CD4-positive, alpha-beta T cell treated with Interleukin-4 for 1 hour (primary cell): ENCODE data around the gene IFI44.
A peak's percentile ranks its signal among the peaks of the same experiment; 100 is the strongest.

Experiments
- DNase-seq, 2 donors: peaks; one replicate each; pipeline ENCODE4 v3.0.0-alpha.2; 2020 to 2022

IFI44 gene

GRCh38 chr1:78658901-78659300, 9.3 kb downstream of the IFI44 start:
- DNase-seq: no peak

DNA sequence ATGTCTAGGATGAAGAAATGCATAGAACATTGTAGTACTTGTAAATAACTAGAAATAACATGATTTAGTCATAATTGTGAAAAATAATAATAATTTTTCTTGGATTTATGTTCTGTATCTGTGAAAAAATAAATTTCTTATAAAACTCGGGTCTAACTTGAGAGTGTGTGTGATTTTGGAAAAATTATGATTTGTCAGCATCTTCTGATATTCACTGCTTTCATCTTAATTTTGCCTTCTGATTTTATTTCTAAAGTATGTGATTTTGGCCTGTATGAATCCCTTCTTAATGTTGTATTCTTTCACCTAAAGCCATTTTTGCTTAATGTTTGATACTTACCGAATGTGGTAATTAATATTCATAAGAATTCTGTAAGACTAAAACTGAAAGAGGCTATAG, 14.3 kb downstream of the IFI44 start:
- DNase-seq: no peak

DNA sequence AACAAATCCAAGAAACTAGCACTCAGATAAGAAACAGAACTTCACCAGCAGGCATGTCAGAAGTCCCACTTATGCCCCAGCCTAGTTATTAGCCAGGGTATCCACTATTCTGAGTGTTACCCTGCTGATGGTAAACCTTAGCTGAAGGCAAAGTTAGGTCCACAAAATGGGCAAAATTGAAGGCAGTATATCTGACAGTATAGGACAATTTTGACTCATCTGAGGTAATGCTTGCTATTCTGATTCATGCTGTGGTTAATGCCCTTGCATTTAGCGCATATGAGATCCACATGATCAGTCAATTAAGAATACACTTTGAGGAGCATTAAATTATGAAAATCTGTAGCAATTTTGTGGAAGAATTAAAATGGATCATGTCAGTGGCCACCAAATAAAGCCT, 15.1 kb downstream of the IFI44 start:
- DNase-seq: no peak

DNA sequence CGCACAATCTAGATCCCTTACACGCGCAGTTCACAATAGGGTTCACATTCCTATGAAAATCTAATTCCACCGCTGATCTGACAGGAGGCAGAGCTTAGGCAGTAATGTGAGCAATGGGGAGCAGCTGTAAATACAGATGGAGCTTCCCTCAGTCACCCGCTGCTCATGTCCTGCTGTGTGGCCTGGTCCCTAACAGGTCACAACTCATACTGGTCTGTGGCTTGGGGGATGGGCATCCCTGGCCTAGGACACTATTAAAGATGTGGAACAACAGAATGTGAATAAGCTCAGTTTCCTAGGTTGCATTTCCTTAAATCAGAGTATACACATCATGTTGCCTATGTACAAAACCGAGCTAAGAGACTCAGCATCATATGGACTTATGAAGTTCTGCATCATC, 16.2 kb downstream of the IFI44 start:
- DNase-seq: no peak

DNA sequence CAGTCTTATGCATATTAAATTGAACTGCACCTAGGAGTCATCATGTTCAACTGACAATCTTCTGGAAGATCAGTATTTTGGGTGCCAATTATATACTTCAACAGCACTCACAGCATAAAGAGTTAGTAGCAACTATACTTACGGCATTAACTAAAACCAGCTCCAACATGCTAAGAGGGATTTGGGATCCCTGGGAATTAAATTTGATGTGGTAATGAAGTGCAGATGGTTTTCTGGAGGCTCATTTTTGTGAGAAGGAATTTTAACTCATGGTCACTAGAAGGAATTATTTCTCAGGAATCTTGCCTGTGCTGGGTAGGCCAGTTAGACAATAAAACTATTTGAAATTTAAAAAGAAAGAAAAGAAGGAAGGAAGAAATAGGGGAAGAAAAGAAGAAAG, 18.3 kb downstream of the IFI44 start:
- no peak for DNase-seq

DNA sequence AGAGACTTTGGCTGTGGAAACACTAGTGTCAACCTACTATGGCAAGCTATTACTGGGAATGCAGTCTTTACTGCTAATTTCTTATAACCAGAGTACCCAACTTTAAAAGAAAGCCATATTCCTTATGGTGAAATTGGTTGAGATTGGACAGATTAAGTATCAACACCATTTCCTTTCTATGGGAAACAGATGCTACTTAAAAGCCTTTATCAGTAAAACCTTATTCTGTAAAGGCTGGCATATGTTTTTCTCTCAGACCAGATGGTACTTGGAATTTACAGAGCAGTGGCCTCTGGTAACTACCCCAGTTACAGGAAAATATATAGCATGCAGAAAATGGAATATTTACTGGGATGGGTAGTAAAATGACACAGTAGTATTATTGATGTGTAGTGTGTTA, 18.8 kb downstream of the IFI44 start:
- DNase-seq: no peak

DNA sequence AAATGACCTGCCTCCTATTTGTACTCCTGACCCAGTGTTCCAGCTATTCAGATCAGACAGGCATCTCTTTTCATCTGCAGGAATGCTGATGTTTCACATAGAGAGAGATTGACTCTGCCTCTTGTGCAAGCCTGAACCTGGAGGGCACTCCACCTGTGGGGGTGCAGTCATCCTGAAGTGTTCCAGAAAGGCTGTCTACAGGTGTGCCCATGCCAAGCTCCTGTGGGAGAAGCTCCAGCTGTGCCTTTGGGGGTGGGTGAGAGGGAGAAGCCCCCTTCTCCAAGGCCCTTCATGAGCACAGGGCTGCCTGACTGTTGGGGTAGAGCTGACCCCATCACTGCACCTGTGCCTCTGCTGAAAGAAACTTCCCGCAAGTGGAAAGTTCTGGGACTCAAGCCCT, 22.8 kb downstream of the IFI44 start:
- no peak for DNase-seq

GRCh38 chr1:78673120-78673519, 23.5 kb downstream of the IFI44 start:
- DNase-seq: no peak

DNA sequence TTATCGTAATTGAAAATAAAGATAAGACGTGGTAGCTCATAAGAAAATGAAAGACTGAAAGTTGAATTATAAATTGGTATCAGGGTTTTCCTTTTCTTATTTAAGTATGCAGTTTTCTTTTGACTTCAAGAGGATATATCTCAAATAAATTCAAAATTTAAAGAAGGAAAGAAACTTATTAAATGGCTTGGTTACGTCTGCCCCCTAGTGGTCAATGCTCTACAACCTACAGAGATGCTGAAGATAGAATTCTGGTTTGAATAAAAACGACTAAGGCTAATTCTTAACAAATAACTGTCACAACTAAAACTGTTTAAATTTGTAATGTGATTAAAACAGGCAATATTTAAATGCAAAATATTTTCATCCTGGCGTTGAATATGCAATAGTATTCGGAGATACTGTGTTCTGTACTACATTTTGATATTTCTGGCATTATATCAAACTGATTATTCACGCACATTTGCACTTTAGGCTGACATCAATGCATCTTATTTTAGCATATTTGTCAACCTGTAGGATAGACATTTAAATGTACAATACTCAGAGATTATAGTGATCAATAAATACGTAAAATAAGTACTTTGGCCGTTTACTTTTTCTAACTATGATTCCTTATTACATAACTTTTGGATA, 26.8 kb downstream of the IFI44 start:
- DNase-seq: peak; percentile 20 to 68

- no peak for DNase-seq
These were observed 27.4 kb downstream of the IFI44 start for GRCh38 chr1:78676993-78677392.

GRCh38 chr1:78677788-78678187, 28.2 kb downstream of the IFI44 start:
- DNase-seq: no peak

DNA sequence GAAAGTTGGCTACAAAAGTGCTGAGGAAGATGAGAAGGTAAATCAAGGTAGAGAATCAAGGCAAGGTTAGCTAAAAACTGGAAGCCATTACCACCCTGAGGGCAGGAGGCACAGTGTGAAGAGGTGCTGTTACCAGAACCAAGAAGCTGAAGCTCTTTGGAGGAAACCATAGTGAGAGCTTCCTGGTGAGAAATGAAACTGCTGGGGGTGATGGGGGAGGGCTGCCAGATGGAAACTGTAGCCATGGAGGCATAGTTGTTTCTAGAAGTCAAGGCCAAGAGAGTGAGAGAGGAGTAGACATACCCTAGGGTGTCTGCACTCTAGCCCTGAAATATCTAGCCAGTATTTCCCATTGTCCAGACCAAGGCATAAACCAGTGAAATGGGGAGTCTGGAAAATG, 28.7 kb downstream of the IFI44 start:
- no peak for DNase-seq

DNA sequence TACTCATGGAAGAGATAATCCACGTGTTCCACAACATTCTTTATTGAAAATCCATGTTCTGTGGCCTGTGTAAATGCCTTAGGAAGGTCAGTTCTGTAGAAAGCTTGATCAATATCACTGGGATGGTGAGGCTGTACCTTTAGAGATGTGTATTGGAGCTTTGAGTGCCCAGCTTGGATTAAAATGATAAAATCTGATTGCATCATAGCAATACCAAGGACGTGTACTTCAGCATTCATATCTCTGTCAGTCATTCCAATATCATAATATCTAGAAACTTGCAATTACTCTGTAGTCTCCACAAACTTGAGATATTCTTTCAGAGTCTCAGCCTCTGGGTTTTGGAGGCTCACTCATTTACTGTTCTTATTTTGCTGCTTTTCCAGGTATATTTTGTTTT, 31.6 kb downstream of the IFI44 start:
- no peak for DNase-seq

- DNase-seq: no peak
These were observed 32.9 kb downstream of the IFI44 start for GRCh38 chr1:78682496-78682895.

DNA sequence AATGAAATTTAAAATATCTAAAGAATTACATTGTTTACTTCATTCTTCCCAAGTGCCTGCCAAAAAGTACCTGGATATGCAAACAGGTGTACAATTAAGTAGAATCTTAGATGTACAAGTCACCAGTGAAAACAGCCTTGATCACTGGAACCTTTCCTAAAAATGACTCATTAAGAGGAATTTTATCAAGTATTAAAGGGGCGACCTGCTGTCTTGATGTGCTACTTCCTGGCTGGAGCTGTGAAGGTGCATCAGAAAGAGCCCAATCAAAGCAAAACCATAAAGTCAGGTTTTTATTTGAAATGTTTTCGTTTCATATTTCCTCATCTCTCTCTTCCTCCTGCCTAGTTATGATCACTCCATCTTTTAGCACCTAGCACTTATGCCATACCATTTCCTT, 33.4 kb downstream of the IFI44 start:
- no peak for DNase-seq

- DNase-seq: no peak
These were observed 37.7 kb downstream of the IFI44 start for GRCh38 chr1:78687315-78687714.

- DNase-seq: no peak
These were observed 38.3 kb downstream of the IFI44 start for GRCh38 chr1:78687914-78688313.

GRCh38 chr1:78688697-78689096, 39.1 kb downstream of the IFI44 start:
- DNase-seq: no peak

DNA sequence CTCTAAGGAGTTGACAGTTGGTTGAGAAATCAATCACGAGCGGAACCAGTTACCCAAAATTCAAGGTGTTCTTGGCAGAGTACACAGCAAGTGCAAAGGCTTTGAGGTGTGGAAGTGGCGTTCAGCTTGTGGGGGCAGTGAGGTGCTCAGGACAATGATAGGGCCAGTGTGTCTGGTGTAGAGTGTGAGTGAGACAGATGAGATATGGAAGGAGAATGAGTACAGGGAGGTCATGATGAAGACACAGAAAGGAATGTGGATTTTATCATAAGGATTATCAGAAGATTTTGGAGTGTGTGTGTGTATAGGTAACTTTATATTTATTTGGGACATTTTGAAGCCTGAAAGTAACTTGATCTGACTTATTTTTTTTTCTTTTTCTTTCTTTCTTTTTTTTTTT, 40.9 kb downstream of the IFI44 start:
- no peak for DNase-seq

- no peak for DNase-seq
These were observed 42.5 kb downstream of the IFI44 start for GRCh38 chr1:78691995-78692747.

DNA sequence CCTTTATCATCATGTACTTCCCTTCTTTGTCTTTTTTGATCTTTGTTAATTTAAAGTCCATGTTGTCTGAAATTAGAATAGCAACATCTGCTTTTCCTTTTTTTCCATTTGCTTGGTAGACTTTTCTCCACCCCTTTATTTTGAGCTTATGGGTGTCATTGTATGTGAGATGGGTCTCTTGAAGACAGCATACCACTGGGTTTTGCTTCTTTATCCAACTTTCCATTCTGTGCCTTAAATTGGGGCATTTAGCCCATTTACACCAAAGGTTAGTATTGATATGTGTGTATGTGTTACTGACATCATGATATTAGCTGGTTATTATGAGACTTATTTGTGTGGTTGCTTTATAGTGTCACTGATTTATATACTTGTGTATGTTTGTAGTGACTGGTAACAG, 50.2 kb downstream of the IFI44 start:
- no peak for DNase-seq

- DNase-seq: no peak
These were observed 52.8 kb downstream of the IFI44 start for GRCh38 chr1:78702426-78702825.

- DNase-seq: no peak
These were observed 54.2 kb downstream of the IFI44 start for GRCh38 chr1:78703806-78704205.

DNA sequence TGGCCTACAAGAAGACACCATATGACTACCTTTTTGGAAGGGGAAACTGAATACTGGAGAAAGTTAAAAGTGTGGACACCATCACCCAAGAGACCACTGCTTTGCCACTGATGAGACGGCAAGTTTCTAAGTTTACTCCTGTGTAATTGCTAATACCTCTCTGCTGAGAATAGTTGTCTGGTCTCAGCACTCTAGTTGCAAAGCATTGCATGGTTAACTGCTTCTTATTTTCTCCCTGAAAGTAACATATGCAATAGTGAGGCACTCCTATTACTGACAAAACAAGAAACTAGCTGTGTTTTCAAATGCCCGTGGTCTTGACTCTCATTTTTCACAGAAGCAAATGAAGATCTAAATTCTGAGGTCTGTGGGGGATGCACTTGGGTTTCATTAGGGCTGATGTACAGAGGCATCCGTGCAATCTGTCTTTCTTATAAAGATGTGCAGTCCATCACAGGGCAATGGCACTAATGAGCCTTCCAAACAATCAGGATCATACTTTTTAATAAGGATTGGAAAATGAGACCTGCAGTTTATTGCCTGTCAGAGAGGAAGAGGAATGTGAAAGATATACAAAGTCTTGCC, 62.9 kb downstream of the IFI44 start:
- DNase-seq: no peak

DNA sequence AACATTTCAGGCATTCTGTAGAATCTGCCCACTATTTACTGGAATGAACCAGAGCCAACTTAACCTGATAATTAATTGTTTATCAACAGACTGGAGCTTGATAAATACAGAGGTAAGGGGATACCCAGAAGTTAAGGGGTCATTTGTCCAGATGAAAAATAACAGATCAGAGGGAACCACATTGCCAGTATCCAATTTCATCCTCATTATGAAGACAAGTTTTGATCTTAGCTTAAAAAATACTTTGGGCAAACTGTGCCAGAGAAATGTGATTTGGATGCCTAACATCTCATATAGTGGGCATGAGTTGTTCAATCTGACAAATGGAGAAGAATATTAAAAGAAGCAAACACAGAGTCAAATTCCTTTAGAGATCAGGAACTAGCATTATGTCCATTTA, 63.7 kb downstream of the IFI44 start:
- no peak for DNase-seq
